Urinary bladder (tissue), 4 donors: Measurements from ENCODE around the gene BHLHE41. TPM values are rescaled to one million over a fixed set of nuclear protein-coding genes. Genes with fewer than 3 reads are reported as not detected.
A peak's percentile ranks its signal among the peaks of the same experiment; 100 is the strongest.

Experiments used
- DNase-seq: peaks from one replicate; pipeline ENCODE4 v3.0.0-alpha.2; 2015; ENCODE audit errors: extremely low spot score
- H3K27ac ChIP-seq: one replicate; pipeline ENCODE4 v1.5.1; 2013; ENCODE audit warnings: low read depth, mild to moderate bottlenecking, moderate library complexity
- H3K36me3 ChIP-seq: one replicate; pipeline ENCODE4 v1.6.1; 2013; ENCODE audit warnings: mild to moderate bottlenecking, moderate library complexity; ENCODE audit not compliant: insufficient read depth
- H3K4me1 ChIP-seq: one replicate; pipeline ENCODE4 v1.6.1; 2013; ENCODE audit warnings: mild to moderate bottlenecking, moderate library complexity; ENCODE audit not compliant: insufficient read depth
- H3K4me3 ChIP-seq: one replicate; pipeline ENCODE4 v1.5.1; 2013; ENCODE audit warnings: low read depth, low read length
- WGBS: extraction: QIAGEN DNeasy Blood & Tissue Kit; methylation state at CpG from one replicate; pipeline ENCODE4 v1.1.7; 2013; 5-methylcytosine and 5-hydroxymethylcytosine counted together
- polyA plus RNA-seq: library from polyadenylated mRNA; stranded (reverse); fragments of 200-250 nt; gene quantifications from one replicate; pipeline ENCODE4 v1.2.3, GENCODE V29; 2013
- total RNA-seq: library from RNA; depleted of rRNA; stranded (reverse); fragments of >200 nt; gene quantifications from one replicate; pipeline ENCODE4 v1.2.3, GENCODE V29; 2014
- donor health status: healthy with polysubstance abuse.
- donor health status: healthy.

Gene BHLHE41
- 3.5 TPM for total RNA-seq
- 10.1 TPM for polyA plus RNA-seq

DNA sequence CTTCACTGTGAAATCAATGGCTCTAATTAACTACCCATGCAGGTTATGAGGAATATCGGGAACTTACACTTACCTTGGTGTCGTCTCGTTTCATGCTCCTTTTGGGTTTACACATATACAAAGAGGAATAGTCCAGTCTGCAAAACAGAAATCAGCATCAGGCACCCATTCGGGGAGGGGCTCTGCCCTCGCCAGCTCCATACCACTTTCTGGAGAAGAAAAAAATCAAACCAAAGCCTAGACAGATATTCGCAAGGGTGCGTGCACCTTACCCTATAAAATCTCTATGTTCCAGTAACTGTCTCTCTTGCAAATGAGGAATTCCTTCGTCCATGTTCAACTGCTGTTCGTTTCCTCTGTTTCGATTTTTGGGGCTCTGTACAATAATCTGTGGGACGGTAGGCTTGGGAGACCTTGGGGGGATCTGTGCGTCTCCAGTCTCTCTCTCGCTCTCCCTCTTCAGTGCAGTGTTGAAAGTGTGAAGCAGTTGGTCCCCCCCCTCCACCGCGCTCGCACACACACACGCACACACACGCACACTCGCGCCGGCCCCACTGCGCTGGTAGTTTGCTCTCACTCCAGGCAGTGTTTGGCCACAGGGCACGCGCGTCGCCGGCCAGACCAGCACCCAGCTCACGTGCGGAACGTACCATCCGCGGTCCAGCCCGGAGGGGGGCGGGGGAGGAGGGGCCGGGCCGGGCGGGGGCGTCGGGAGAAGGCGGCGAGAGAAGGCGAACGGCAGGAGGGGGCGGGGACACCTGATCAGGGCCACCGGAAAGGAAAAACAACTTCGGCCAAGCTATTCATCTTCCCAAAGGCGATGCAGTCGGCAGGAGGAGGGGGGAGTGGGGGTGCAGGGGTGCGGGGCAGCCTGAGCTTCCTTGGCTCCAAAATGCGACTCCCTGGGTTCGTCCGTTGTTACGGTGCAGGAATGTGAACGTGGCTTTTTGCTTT lies at the start of gene BHLHE41:
BHLHE41 (minus strand) TSS at position 592 of the 954 bp plus-strand sequence; CDS start at position 334, 258 bp downstream.
- peak within 1 kb of the TSS; percentile 94 for H3K27ac ChIP-seq
- H3K36me3 ChIP-seq = no peaks in the 10 kb centered on the region
- H3K4me1 ChIP-seq = no peaks in the 10 kb centered on the region
- no peak for DNase-seq
- WGBS = 2% methylated on average over 54 of the region's 54 CpGs
- H3K4me3 ChIP-seq = peak within 1 kb of the TSS; percentile 93

DNA sequence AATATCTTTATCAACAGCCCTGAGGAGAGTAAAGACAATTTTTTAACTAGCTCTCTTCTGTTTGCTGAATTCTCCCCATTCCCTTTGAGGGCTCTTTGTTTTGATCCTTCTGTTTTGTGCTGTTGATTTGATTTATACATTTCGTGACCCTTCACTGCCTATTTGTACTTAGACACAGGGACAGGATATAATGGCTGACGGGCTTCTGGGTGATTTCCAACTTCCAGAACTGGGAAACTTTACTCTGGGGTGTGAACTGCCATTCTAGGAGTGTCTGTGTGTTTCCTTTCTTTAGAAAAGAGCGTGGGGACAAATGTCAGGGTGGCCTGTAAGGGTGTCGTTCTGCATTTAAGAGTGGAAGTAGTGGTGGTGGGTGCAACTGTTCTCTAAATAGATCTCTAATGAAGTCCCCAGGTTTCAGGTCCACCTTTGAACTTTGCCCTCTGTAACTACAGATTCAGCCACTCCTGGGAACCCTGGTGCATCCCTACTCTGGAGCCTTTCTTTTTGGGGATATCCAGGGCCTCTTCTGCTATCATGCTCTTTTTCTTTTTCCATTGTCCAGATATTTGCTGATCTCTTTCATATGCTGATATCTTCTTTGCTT lies 48.2 kb upstream of the BHLHE41 start:
- Histone ChIP-seq H3K27ac (no peak overlapping the region), H3K4me1 (no peaks in the 10 kb centered on the region), H3K4me3 (no peak overlapping the region), H3K36me3 (no peaks in the 10 kb centered on the region)
- 78% methylated on average over 4 of the region's 4 CpGs for WGBS
- no peak for DNase-seq

DNA sequence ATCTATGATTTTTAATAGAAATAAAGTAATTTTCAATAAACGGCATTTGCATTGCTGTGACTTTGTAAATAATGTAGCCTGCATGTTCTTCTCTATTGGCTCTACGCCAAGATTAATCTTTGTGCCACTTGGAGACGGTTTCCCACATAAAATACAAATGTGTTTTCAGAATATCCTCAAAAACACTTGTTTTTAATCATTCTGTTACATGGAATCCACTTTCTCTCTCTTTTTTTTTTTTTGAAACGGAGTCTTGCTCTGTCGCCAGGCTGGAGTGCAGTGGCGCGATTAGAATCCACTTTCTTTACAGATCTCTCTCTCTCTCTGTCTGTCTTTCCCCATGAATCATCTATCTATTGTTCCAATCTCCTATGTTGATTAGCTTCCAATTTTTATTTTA lies 47.7 kb upstream of the BHLHE41 start:
- Histone ChIP-seq H3K4me3 (no peak overlapping the region), H3K27ac (no peak overlapping the region), H3K36me3 (no peaks in the 10 kb centered on the region), H3K4me1 (no peaks in the 10 kb centered on the region)
- DNase-seq = no peak
- WGBS = 84% methylated on average over 7 of the region's 7 CpGs

GRCh38 chr12:26172013-26172412 lies 47.2 kb upstream of the BHLHE41 start:
- no peaks in the 10 kb centered on the region for H3K36me3 ChIP-seq
- no peak overlapping the region for H3K4me3 ChIP-seq
- H3K27ac ChIP-seq = no peak overlapping the region
- WGBS = 95% methylated on average over 4 of the region's 4 CpGs
- no peaks in the 10 kb centered on the region for H3K4me1 ChIP-seq
- DNase-seq = no peak

GRCh38 chr12:26164118-26164517 lies 39.3 kb upstream of the BHLHE41 start:
- 48% methylated on average over 3 of the region's 3 CpGs for WGBS
- H3K4me1 ChIP-seq = no peaks in the 10 kb centered on the region
- H3K27ac ChIP-seq = no peak overlapping the region
- DNase-seq = no peak
- H3K36me3 ChIP-seq = no peaks in the 10 kb centered on the region
- H3K4me3 ChIP-seq = no peak overlapping the region

- no peak overlapping the region for H3K27ac ChIP-seq
- H3K4me1 ChIP-seq = no peaks in the 10 kb centered on the region
- DNase-seq = no peak
- H3K4me3 ChIP-seq = no peak overlapping the region
- no peaks in the 10 kb centered on the region for H3K36me3 ChIP-seq
- 73% methylated on average over 4 of the region's 4 CpGs for WGBS
Measured at GRCh38 chr12:26162905-26163304, 38.1 kb upstream of the BHLHE41 start.

DNA sequence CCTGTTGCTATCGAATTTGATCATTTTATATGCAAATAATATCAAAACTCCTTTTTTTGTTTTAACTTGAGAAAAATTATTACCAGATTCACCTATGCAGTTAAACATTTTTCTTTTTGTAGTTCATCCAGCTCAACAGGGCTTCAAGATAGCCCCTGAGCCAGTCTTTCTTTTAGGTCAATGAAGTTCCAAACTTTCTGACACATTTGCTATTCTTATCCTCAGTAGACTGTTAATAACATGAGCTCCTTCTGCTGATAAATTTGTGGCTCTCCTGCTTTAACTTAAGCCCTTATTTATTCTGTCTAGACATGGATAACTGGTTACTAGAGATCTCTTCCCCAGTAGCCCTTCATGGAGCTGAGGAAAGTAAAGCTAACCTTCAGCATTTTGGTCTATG lies 37.3 kb upstream of the BHLHE41 start:
- no peaks in the 10 kb centered on the region for H3K36me3 ChIP-seq
- 91% methylated on average over 1 of the region's 1 CpG for WGBS

GRCh38 chr12:26158078-26158764 lies 33.4 kb upstream of the BHLHE41 start:
- DNase-seq = no peak
- 72% methylated on average over 3 of the region's 3 CpGs for WGBS

More for the DNA sequence above, 37.3 kb upstream of the BHLHE41 start:
- Histone ChIP-seq H3K27ac (no peak overlapping the region), H3K4me3 (no peak overlapping the region), H3K4me1 (no peaks in the 10 kb centered on the region)
- no peak for DNase-seq

GRCh38 chr12:26157001-26157400 lies 32.2 kb upstream of the BHLHE41 start:
- no peak overlapping the region for H3K4me3 ChIP-seq
- H3K27ac ChIP-seq = no peak overlapping the region
- H3K4me1 ChIP-seq = no peaks in the 10 kb centered on the region
- WGBS = 60% methylated on average over 3 of the region's 3 CpGs
- no peak for DNase-seq
- H3K36me3 ChIP-seq = no peaks in the 10 kb centered on the region

More at GRCh38 chr12:26158078-26158764, 33.4 kb upstream of the BHLHE41 start:
- Histone ChIP-seq H3K36me3 (no peaks in the 10 kb centered on the region), H3K4me1 (no peaks in the 10 kb centered on the region), H3K4me3 (no peak overlapping the region), H3K27ac (no peak overlapping the region)

DNA sequence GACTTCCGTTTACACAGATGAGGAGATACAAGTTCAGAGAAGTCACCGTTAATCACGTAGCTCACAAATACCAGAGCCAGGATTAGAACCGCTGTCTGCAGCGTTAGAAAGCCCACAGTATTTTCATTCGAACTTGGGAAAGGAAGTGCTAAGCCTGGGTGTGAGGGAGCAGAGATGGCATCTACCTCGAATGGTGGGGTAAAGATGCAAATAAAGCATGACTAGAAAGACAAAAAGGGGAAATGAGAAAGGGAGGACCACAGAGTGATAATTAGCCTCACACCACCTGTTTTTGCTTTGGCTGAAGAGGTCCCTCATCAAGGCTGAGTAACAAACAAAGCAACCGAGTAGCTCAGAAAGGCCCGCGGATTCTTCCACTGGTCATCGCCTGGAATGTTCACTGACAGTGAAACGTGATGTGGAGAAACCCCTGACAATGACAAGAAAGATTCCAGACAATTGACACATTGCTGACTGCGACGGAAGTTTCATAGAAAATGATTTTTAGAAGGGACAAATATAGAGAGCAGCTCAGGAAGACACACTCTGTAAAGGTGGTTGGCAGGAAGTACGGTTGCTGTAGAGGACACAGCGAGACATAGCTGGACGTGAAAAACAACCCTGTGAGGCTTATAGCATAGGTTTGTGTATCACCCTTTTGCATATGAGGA lies 31.5 kb upstream of the BHLHE41 start:
- Histone ChIP-seq H3K36me3 (no peaks in the 10 kb centered on the region), H3K27ac (no peak overlapping the region), H3K4me1 (no peaks in the 10 kb centered on the region), H3K4me3 (no peak overlapping the region)
- DNase-seq = no peak
- WGBS = 80% methylated on average over 17 of the region's 17 CpGs

DNA sequence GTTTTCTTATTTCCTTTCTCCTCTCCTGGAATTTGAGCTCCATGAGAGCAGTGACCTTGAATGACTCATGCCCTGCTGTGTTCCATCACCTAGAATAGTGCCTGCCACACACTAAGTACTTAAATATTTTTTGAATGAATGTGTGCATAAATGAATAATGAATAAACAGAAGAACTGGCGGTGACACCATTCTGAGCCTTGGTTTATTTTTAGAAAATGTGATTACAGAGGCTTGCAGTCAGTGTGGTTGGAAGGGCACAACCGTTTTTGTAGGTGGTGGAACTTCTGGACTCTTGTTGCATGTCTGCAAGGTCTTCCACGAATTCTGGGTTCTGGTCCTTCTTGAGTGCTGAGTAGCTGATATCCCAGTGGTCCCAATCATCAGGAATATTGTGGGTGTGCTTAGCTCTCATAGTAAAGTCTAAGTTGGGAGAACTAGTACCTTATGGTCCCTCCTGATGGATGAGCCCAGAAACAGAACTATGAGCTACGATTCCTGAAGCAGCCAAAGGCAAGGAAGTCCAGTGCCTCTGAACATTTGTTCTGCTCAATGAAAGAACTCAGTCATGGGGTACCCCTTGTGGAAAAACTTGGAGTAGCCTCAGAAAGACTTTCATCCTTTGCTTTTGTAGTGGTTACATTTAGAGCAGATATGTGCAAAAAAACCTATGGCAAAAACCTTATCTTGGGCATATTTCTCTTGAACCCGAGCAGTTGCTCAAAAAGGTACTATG lies 28.8 kb upstream of the BHLHE41 start:
- WGBS = 44% methylated on average over 5 of the region's 5 CpGs
- no peak overlapping the region for H3K4me3 ChIP-seq
- no peaks in the 10 kb centered on the region for H3K36me3 ChIP-seq
- no peak for DNase-seq
- no peak overlapping the region for H3K27ac ChIP-seq
- no peaks in the 10 kb centered on the region for H3K4me1 ChIP-seq

DNA sequence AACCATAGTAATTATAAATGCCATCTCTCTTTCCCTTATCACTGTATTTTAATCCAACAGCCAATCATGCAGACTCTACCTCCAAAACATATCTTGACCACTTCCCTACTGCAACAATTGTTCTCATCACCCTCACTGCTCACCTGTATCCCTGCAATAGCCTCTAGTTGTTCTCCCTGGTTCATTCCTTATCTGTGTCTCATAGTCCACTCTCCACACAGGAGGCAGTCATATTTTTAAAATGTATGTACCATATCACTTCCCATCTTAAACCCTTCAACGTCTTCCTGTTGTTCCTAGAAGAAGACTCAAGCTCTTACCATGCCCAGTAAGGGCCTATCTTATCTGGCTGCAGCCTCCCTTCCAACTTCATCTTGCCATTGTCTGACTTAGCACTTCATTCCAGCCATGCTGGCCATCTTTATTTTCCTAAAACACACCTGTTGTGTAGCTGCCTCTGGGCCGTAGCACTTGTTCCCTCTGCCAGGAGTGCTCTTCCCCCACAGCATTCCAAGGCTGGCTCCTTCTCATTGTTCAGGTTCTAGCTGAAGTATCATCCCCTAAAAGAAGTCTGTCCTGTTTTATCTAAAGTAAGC lies 27.8 kb upstream of the BHLHE41 start:
- no peak overlapping the region for H3K27ac ChIP-seq
- H3K36me3 ChIP-seq = no peaks in the 10 kb centered on the region
- no peaks in the 10 kb centered on the region for H3K4me1 ChIP-seq
- DNase-seq = no peak
- 75% methylated on average over 2 of the region's 2 CpGs for WGBS
- no peak overlapping the region for H3K4me3 ChIP-seq
